Measurements from ENCODE around the gene ACVRL1.

Gene ACVRL1

GRCh38 chr12:51914034-51914923 is 7.0 kb downstream of the ACVRL1 start:
- TF ChIP-seq, protein P1, sequence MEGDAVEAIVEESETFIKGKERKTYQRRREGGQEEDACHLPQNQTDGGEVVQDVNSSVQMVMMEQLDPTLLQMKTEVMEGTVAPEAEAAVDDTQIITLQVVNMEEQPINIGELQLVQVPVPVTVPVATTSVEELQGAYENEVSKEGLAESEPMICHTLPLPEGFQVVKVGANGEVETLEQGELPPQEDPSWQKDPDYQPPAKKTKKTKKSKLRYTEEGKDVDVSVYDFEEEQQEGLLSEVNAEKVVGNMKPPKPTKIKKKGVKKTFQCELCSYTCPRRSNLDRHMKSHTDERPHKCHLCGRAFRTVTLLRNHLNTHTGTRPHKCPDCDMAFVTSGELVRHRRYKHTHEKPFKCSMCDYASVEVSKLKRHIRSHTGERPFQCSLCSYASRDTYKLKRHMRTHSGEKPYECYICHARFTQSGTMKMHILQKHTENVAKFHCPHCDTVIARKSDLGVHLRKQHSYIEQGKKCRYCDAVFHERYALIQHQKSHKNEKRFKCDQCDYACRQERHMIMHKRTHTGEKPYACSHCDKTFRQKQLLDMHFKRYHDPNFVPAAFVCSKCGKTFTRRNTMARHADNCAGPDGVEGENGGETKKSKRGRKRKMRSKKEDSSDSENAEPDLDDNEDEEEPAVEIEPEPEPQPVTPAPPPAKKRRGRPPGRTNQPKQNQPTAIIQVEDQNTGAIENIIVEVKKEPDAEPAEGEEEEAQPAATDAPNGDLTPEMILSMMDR (IDR thresholded peaks at IDR 0.05; ENCODE audit: extremely low read depth, missing control alignments), result no peak
- DNase-seq (ENCODE audit: low spot score), result no peak

GRCh38 chr12:51915003-51915625 is 7.8 kb downstream of the ACVRL1 start:
- TF ChIP-seq, protein P1 (IDR thresholded peaks at IDR 0.05; ENCODE audit: extremely low read depth, missing control alignments), result no peak
- no peak for DNase-seq (ENCODE audit: low spot score)

GRCh38 chr12:51915951-51916350 is 8.6 kb downstream of the ACVRL1 start:
- TF ChIP-seq, protein P1 (IDR thresholded peaks at IDR 0.05; ENCODE audit: extremely low read depth, missing control alignments), result no peak
- no peak for DNase-seq (ENCODE audit: low spot score)

GRCh38 chr12:51917041-51917590 is 9.8 kb downstream of the ACVRL1 start:
- TF ChIP-seq, protein P1 (IDR thresholded peaks at IDR 0.05; ENCODE audit: extremely low read depth, missing control alignments), result no peak
- no peak for DNase-seq (ENCODE audit: low spot score)

- TF ChIP-seq, protein P1 (IDR thresholded peaks at IDR 0.05; ENCODE audit: extremely low read depth, missing control alignments), result no peak
- DNase-seq (ENCODE audit: low spot score), result no peak
Observed at GRCh38 chr12:51917746-51918453, 10.6 kb downstream of the ACVRL1 start.

- DNase-seq (ENCODE audit: low spot score), result no peak
- TF ChIP-seq, protein P1 (IDR thresholded peaks at IDR 0.05; ENCODE audit: extremely low read depth, missing control alignments), result no peak
Observed at GRCh38 chr12:51920046-51920445, 12.7 kb downstream of the ACVRL1 start.
